Common myeloid progenitor, CD34-positive (primary cell): ENCODE results near the gene STRBP.
"Not testable (repeated sequence)": the region's sequence is repeated elsewhere in the genome, so short reads cannot be mapped to it uniquely, and the experiment has no call there.

ENCODE experiments used
- CTCF ChIA-PET: fragments of 350-600 bp; sonication (Branson Sonifier 250); formaldehyde crosslinking; loops from one replicate; lab custom pipeline; 2021; ENCODE audit warnings: antibody characterized with exemption; lab: Charles Lee
- POLR2A ChIA-PET: fragments of 350-600 bp; sonication (Branson Sonifier 250); formaldehyde crosslinking; loops from one replicate; lab custom pipeline; 2021; ENCODE audit warnings: antibody characterized with exemption; lab: Charles Lee
- DNase-seq, 3 donors: peaks; one replicate each; pipeline versions ENCODE4 v3.0.0 to v3.0.0-alpha.2; 2013
- H3K27ac ChIP-seq, 2 experiments: 1 replicate in 1 of 2; 2 replicates in 1 of 2; pipeline ENCODE4 v1.7.0; 2013; ENCODE audit warnings: inconsistent platforms in 2 of 2, low read length in 2 of 2, mild to moderate bottlenecking in 2 of 2, low read depth in 1 of 2, moderate library complexity in 1 of 2; ENCODE audit not compliant: severe bottlenecking in 2 of 2, insufficient read depth in 1 of 2, poor library complexity in 1 of 2
- H3K27me3 ChIP-seq, 5 experiments: replicated peaks in 2 of 5; 1 replicate in 3 of 5; 2 replicates in 2 of 5; pipeline versions ENCODE4 v1.6.1 to v1.7.0; 2013; ENCODE audit warnings: low read length in 4 of 5, mild to moderate bottlenecking in 2 of 5, moderate library complexity in 2 of 5, inconsistent platforms in 1 of 5; ENCODE audit not compliant: insufficient read depth in 5 of 5, control insufficient read depth in 4 of 5
- H3K36me3 ChIP-seq, 4 experiments: 1 replicate in 2 of 4; 2 replicates in 2 of 4; pipeline versions ENCODE4 v1.6.1 to v1.7.0; 2013; ENCODE audit warnings: low read length in 3 of 4, control low read depth in 1 of 4, mild to moderate bottlenecking in 1 of 4; ENCODE audit not compliant: control insufficient read depth in 4 of 4, insufficient read depth in 4 of 4
- H3K4me1 ChIP-seq, 4 experiments: 1 replicate in 3 of 4; 2 replicates in 1 of 4; pipeline versions ENCODE4 v1.6.1 to v1.7.1; 2013; ENCODE audit warnings: low read length in 3 of 4, mild to moderate bottlenecking in 3 of 4, control low read depth in 1 of 4, inconsistent platforms in 1 of 4, moderate library complexity in 1 of 4; ENCODE audit not compliant: control insufficient read depth in 4 of 4, insufficient read depth in 4 of 4; ENCODE audit errors: control extremely low read depth in 1 of 4
- H3K4me3 ChIP-seq, 7 experiments: 1 replicate in 4 of 7; 2 replicates in 3 of 7; pipeline versions ENCODE4 v1.5.1 to v1.7.0; 2013; ENCODE audit warnings: mild to moderate bottlenecking in 7 of 7, low read length in 6 of 7, moderate library complexity in 6 of 7, inconsistent platforms in 2 of 7, low read depth in 2 of 7, control low read depth in 1 of 7; ENCODE audit not compliant: insufficient read depth in 4 of 7, control insufficient read depth in 1 of 7; ENCODE audit errors: extremely low read depth in 1 of 7
- H3K9me3 ChIP-seq, 5 experiments: 1 replicate in 4 of 5; 2 replicates in 1 of 5; pipeline versions ENCODE4 v1.6.1 to v1.7.1; 2013; ENCODE audit warnings: low read length in 4 of 5, mild to moderate bottlenecking in 2 of 5, inconsistent platforms in 1 of 5, low read depth in 1 of 5, moderate library complexity in 1 of 5; ENCODE audit not compliant: control insufficient read depth in 4 of 5, insufficient read depth in 2 of 5; ENCODE audit errors: control extremely low read depth in 1 of 5
- WGBS: methylation state at CpG from one replicate; pipeline ENCODE4 v1.1.5; 2013; ENCODE audit not compliant: insufficient coverage; 5-methylcytosine and 5-hydroxymethylcytosine counted together

The STRBP gene

DNA sequence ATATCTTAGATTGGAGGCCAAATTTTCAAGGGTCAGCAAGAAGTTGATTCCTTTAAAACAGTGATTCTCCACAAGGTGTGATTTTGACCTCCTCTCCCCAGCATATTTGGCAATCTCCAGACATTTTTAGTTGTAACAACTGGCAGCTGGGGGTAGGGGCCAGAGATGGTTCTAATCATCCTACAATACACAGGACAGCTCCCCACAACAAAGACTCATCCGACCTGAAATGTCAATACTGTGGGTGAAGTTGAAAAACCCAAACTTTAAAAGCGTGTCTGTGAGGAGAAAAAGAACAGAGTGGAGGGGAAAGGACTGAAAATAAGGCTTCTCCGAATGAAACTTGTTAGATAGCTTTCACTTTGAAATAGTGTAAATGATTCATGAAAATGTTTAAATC is 10.0 kb upstream of the STRBP start:
- Histone ChIP-seq H3K27ac (no peak overlapping the region), H3K4me3 (no peak overlapping the region), H3K27me3 (peaks cover 0 to 2% (median 0%) of the 10 kb centered on the region in 5 experiments), H3K9me3 (peaks cover 0 to 2% (median 0%) of the 10 kb centered on the region in 5 experiments), H3K36me3 (no peaks in the 10 kb centered on the region), H3K4me1 (no peaks in the 10 kb centered on the region)
- WGBS, result 100% methylated on average over 1 of the region's 3 CpGs
- ChIA-PET POLR2A (no interaction called here), CTCF (no interaction called here)
- no peak for DNase-seq

DNA sequence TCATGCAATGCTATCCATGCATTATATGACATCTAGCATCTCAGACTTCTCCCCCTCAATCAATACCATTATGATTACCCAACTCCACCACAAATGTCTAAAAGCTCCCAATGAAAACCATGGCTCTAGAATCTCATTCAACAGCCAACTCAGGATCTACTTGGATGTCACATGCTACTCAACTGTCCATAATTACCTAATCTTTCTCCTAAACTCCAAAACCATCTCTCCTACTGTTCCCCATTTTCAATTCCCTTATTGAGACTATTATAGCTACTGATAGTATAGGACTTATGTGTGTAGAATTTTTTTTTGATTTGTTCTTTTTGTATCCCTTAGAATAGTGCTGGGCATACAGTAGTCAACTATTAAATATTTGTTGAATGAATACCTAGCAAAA is 8.2 kb upstream of the STRBP start:
- H3K27me3 ChIP-seq, result no peaks in the 10 kb centered on the region
- H3K36me3 ChIP-seq, result no peaks in the 10 kb centered on the region
- POLR2A ChIA-PET, result no interaction called here
- CTCF ChIA-PET, result interaction anchor here (0.8 kb wide), 1 partner anchor 73 kb away, joined by 5 read pairs; no protein-coding TSS in a partner anchor
- no peak overlapping the region for H3K4me3 ChIP-seq
- no peaks in the 10 kb centered on the region for H3K4me1 ChIP-seq
- no peak for DNase-seq
- peaks cover 0 to 2% (median 0%) of the 10 kb centered on the region in 5 experiments for H3K9me3 ChIP-seq
- no peak overlapping the region for H3K27ac ChIP-seq

DNA sequence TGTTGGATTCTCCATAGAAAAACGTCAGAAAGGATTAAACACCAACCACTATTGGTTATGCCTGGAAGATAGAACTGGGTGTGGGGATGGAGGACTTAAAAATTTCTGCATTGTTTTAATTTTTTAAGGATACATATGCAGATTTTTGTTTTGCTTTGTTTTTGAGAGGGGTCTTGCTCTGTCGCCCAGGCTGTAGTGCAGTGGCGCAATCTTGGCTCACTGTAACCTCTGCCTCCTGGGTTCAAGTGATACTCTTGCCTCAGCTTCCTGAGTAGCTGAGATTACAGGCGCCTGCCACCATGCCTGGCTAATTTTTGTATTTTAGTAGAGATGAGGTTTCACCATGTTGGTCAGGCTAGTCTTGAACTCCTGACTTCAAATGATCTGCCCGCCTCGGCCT is 2.7 kb upstream of the STRBP start:
- H3K4me1 ChIP-seq, result peaks cover 0 to 19% (median 16%) of the 10 kb centered on the region in 4 experiments
- POLR2A ChIA-PET, H3K4me3 ChIP-seq, DNase-seq, H3K9me3 ChIP-seq, H3K27ac ChIP-seq, H3K27me3 ChIP-seq, H3K36me3 ChIP-seq, CTCF ChIA-PET: not testable (repeated sequence)
- 97% methylated on average over 5 of the region's 6 CpGs for WGBS

DNA sequence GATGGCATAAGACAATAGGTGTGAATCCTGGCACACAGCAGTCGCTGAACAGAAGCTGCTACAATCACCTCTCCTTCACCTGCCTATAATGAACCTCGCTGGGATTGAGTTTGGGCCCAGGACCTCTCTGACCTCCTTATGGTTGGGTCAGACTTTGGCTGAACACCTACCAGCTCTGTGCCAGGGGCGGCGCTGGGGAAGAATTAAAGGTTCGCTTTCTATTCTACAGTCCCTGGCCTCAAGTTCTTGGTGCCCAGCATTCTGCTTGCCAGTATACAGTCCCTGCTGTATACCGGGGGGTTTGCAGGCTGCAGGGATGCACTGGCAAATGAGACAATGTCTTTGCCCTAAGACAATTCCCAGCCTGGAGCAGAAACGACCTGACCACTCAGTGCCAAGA is 895 bp upstream of the STRBP start:
- POLR2A ChIA-PET, result interaction anchor here (0.9 kb wide), 1 partner anchor 57 kb away, joined by 3 read pairs; no protein-coding TSS in a partner anchor
- peak overlapping the region in 6 of 7 experiments; percentile 69 to 89 (median 78) for H3K4me3 ChIP-seq
- peak in 1 of 3 donors; percentile 26 for DNase-seq
- no peaks in the 10 kb centered on the region for H3K9me3 ChIP-seq
- CTCF ChIA-PET, result interaction anchor here (0.7 to 1.7 kb wide), 8 partner anchors 9 to 80 kb away, joined by 3 to 4 read pairs (median 3); no protein-coding TSS in a partner anchor
- peak overlapping the region in 1 of 2 experiments; percentile 43 for H3K27ac ChIP-seq
- WGBS, result 89% methylated on average over 7 of the region's 7 CpGs
- no peaks in the 10 kb centered on the region for H3K36me3 ChIP-seq
- no peaks in the 10 kb centered on the region for H3K27me3 ChIP-seq
- peaks cover 4 to 21% (median 16%) of the 10 kb centered on the region in 4 experiments for H3K4me1 ChIP-seq

DNA sequence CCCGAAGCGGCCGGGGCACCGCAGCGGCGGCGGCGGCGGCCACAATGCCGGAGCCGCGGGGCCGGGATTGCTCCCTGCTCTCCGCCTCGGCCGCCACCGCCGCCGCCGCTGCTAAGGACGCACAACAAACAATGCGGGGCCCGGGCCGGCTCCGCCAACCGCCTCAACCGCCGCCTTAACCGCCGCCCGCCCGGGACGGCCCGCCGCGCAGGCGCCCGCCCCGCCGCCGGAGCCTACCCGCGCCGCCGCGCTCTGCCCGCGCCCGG is 254 bp downstream of the STRBP start:
- peak overlapping the region in 1 of 2 experiments; percentile 79 for H3K27ac ChIP-seq
- H3K4me1 ChIP-seq, result peaks cover 4 to 21% (median 16%) of the 10 kb centered on the region in 4 experiments
- DNase-seq, result no peak
- 0% methylated on average over 32 of the region's 49 CpGs for WGBS
- H3K36me3 ChIP-seq, result no peaks in the 10 kb centered on the region
- H3K9me3 ChIP-seq, result no peaks in the 10 kb centered on the region
- H3K27me3 ChIP-seq, result no peaks in the 10 kb centered on the region
- ChIA-PET CTCF (interaction anchor here (1.7 kb wide), 1 partner anchor 58 kb away, joined by 3 read pairs; no protein-coding TSS in a partner anchor), POLR2A (interaction anchor here (1.2 kb wide), 1 partner anchor 19 kb away, joined by 3 read pairs; no protein-coding TSS in a partner anchor)
- peak overlapping the region; percentile 69 to 94 (median 81) for H3K4me3 ChIP-seq

DNA sequence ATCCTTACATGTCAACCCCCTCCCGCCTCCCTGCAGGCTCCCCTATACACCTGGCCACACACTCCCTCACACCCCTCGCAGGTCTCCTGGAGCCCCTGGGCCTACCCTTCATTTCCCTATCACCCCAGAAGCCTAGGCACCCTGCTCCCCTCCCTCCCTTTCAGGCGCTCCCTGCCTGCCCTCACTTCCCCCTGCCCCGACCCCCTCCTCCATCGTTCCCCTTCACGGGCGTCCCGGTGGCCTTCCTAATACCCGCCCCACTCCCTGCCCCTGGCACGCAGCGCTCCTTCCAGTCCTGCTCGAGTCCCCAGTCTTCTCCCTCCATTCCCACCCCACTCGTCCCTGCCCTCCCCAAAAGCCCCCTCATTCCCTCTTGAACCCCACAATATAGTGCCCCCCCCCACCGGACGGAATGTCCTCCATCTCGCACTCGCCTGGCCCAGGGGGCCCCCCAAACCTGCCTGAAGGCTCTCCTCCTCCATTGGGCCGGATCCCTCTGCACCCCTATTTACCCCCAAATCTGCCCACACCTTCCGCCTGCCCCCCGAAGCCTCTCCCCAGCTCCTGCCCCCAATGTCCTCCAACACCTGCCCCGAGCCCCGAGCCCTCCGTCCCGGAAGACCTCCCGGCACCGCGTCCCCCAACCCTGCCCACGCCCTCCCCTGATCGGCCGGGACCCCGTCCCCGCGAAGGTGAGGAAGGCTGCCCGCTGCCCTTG is 746 bp downstream of the STRBP start:
- peak in 2 of 3 donors; percentile 22 to 41 for DNase-seq
- H3K27me3 ChIP-seq, result no peaks in the 10 kb centered on the region
- H3K27ac ChIP-seq, result peak overlapping the region; percentile 2 to 79
- H3K4me3 ChIP-seq, result peak overlapping the region; percentile 69 to 94 (median 81)
- POLR2A ChIA-PET, result interaction anchor here (1.2 kb wide), 1 partner anchor 19 kb away, joined by 3 read pairs; no protein-coding TSS in a partner anchor
- H3K9me3 ChIP-seq, result no peaks in the 10 kb centered on the region
- H3K36me3 ChIP-seq, result no peaks in the 10 kb centered on the region
- H3K4me1 ChIP-seq, result peaks cover 4 to 21% (median 16%) of the 10 kb centered on the region in 4 experiments
- 5% methylated on average over 26 of the region's 34 CpGs for WGBS
- CTCF ChIA-PET, result interaction anchor here (0.9 to 1.7 kb wide), 2 partner anchors 35 to 58 kb away, joined by 3 read pairs; no protein-coding TSS in a partner anchor
